K562 (cell line): ENCODE results near the gene MARK3. TPM values are rescaled to one million over a fixed set of nuclear protein-coding genes. Genes with fewer than 3 reads are reported as not detected.

Experiments
- CBFB ChIP-seq: sonication (generic); formaldehyde crosslinking; IDR thresholded peaks from 2 replicates; pipeline ENCODE4 v1.4.0; 2020; ENCODE audit warnings: mild to moderate bottlenecking, missing genetic modification reagents
- FOXK2 ChIP-seq, 2 experiments: fragments of 450-650 bp; IDR thresholded peaks in 1 of 2; conservative IDR thresholded peaks in 1 of 2; 2 replicates each; pipeline ENCODE4 v1.6.1; 2016; ENCODE audit warnings: low read depth in 2 of 2, mild to moderate bottlenecking in 1 of 2
- GTF2A2 ChIP-seq: IDR thresholded peaks from 2 replicates; pipeline ENCODE4 v1.6.1; 2016; ENCODE audit warnings: mild to moderate bottlenecking, missing genetic modification characterization, missing compliant biosample characterization
- RFX1 ChIP-seq: fragments of 450-650 bp; IDR thresholded peaks from 2 replicates; pipeline ENCODE4 v1.6.1; 2016; ENCODE audit warnings: mild to moderate bottlenecking, moderate library complexity
- SNAPC5 ChIP-seq: fragments of 250-450 bp; sonication (Bioruptor Pico); IDR thresholded peaks from 2 replicates; pipeline ENCODE4 v1.8.0; 2021; ENCODE audit warnings: moderate library complexity, mild to moderate bottlenecking, inconsistent platforms
- TCFL5 ChIP-seq: fragments of 250-450 bp; sonication (Bioruptor Pico); conservative IDR thresholded peaks from 2 replicates; pipeline ENCODE4 v1.6.1; 2021; ENCODE audit warnings: mild to moderate bottlenecking, moderate library complexity, matching md5 sums
- TSHZ1 ChIP-seq: fragments of 250-450 bp; sonication (Bioruptor Pico); IDR thresholded peaks from 2 replicates; pipeline ENCODE4 v1.4.0; 2020; ENCODE audit warnings: mild to moderate bottlenecking, moderate library complexity
- YY1 ChIP-seq, 3 experiments: IDR thresholded peaks; 2 replicates each; pipeline ENCODE4 v1.6.1; 2011; ENCODE audit warnings: low read length in 2 of 3, mild to moderate bottlenecking in 2 of 3, moderate library complexity in 2 of 3, borderline replicate concordance in 1 of 3, control low read depth in 1 of 3, low read depth in 1 of 3; ENCODE audit not compliant: insufficient read depth in 3 of 3, insufficient replicate concordance in 2 of 3, control insufficient read depth in 1 of 3, insufficient read length in 1 of 3; ENCODE audit errors: extremely low read depth in 1 of 3
- ZNF133 ChIP-seq: fragments of 250-450 bp; sonication (Bioruptor Pico); IDR thresholded peaks from 2 replicates; pipeline ENCODE4 v1.4.0; 2020; ENCODE audit warnings: mild to moderate bottlenecking
- ZNF197 ChIP-seq: fragments of 200-800 bp; sonication (Bioruptor generic); IDR thresholded peaks from 2 replicates; pipeline ENCODE4 v1.6.1; 2016; ENCODE audit warnings: low read depth, missing genetic modification characterization, missing compliant biosample characterization
- ZNF398 ChIP-seq: fragments of 250-450 bp; sonication (Bioruptor Pico); IDR thresholded peaks from 2 replicates; pipeline ENCODE4 v1.8.0; 2021; ENCODE audit warnings: moderate library complexity, mild to moderate bottlenecking, inconsistent platforms
- ZNF584 ChIP-seq: fragments of 200-800 bp; sonication (Bioruptor generic); IDR thresholded peaks from 2 replicates; pipeline ENCODE4 v1.6.1; 2016; ENCODE audit warnings: low read depth, mild to moderate bottlenecking, missing genetic modification characterization, missing compliant biosample characterization
- ZNF592 ChIP-seq: fragments of 450-650 bp; IDR thresholded peaks from 2 replicates; pipeline ENCODE4 v1.6.1; 2017; ENCODE audit warnings: antibody characterized with exemption, mild to moderate bottlenecking
- polyA plus RNA-seq, 8 experiments: library from polyadenylated mRNA; depleted of rRNA in 4 of 8; stranded (reverse) in 5 of 8; unstranded in 3 of 8; fragments of >200 nt; fragmentation: Nextera tagmentation in 2 of 8; fragmentation: Illumina TruSeq in 1 of 8; extraction: Ambion mirVana in 2 of 8; extraction: Trizol in 1 of 8; gene quantifications; 2 replicates each; pipeline versions ENCODE4 v1.2.1 to v1.2.3, GENCODE V29; 2011 to 2014; ENCODE audit warnings: inconsistent platforms in 1 of 8, missing spikeins in 1 of 8
- total RNA-seq, 7 experiments: library from RNA; depleted of rRNA in 6 of 7; stranded (reverse); fragments of >200 nt in 6 of 7; fragmentation: Illumina TruSeq in 2 of 7; extraction: Trizol in 2 of 7; gene quantifications; 2 replicates each; pipeline versions ENCODE4 v1.2.1 to v1.2.3, GENCODE V29; 2011 to 2021; ENCODE audit warnings: low replicate concordance in 1 of 7

Gene MARK3
- total and polyA plus RNA-seq, 9 of the 15 experiments (the other 6 are each of a cell fraction or from before 2014, with no cell fraction given) = 10.1 to 68.7 (median 56.3) TPM

- TF ChIP-seq RFX1 (peak; percentile 84), YY1 (IDR thresholded peaks at IDR 0.05; ENCODE audit: borderline replicate concordance in 1 of 3, control insufficient read depth in 1 of 3, extremely low read depth in 1 of 3, insufficient read depth in 3 of 3, insufficient read length in 1 of 3, insufficient replicate concordance in 2 of 3, low read depth in 1 of 3, low read length in 2 of 3) (peak in 2 of 3 experiments; percentile 63 to 80), ZNF133 (CRISPR knock-in tag) (peak; percentile 99), TCFL5 (CRISPR knock-in tag) (peak; percentile 99), FOXK2 (conservative IDR thresholded peaks at IDR 0.05 in 1 of 2, IDR thresholded peaks at IDR 0.05 in 1 of 2; ENCODE audit: low read depth in 2 of 2) (peak; percentile 72 to 78), GTF2A2 (tag) (peak; percentile 99), ZNF197 (CRISPR knock-in tag) (peak; percentile 100), TSHZ1 (CRISPR knock-in tag) (peak; percentile 100), CBFB (CRISPR knock-in tag) (no peak), ZNF592 (peak; percentile 100), SNAPC5 (CRISPR knock-in tag) (peak; percentile 86), ZNF398 (peak; percentile 98), ZNF584 (CRISPR knock-in tag) (peak; percentile 100)
Observed at GRCh38 chr14:103427485-103428443, 42.5 kb downstream of the MARK3 start (continued).
